Left hindlimb (tissue), 1 donor: ENCODE data around the gene SNX14.
"Not testable (repeated sequence)": the region's sequence is repeated elsewhere in the genome, so short reads cannot be mapped to it uniquely, and the experiment has no call there.

Experiments
- DNase-seq: peaks from one replicate; pipeline ENCODE4 v3.0.0-alpha.2; 2018

The SNX14 gene

DNA sequence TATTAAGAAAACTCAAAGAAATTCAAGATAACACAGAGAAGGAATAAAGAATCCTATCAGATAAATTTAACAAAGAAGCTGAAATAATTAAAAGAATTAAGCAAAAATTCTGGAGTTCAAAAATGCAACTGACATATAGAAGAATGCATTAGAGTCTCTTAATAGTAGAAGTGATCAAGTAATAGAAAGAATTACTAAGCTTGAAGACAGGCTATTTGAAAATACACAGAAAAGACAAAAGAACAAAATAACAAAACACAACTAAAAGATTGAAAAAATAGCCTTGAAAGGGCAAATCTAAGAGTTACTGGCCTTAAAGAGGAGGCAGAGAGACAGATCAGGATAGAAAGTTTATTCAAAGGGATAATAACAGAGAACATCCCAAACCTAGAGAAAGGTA is 12.1 kb downstream of the SNX14 start:
- no peak for DNase-seq

- no peak for DNase-seq
Measured at GRCh38 chr6:85580878-85581267, 12.8 kb downstream of the SNX14 start.

- no peak for DNase-seq
Measured at GRCh38 chr6:85580118-85580877, 13.4 kb downstream of the SNX14 start.

- DNase-seq = no peak
Measured at GRCh38 chr6:85579581-85579980, 14.1 kb downstream of the SNX14 start.

DNA sequence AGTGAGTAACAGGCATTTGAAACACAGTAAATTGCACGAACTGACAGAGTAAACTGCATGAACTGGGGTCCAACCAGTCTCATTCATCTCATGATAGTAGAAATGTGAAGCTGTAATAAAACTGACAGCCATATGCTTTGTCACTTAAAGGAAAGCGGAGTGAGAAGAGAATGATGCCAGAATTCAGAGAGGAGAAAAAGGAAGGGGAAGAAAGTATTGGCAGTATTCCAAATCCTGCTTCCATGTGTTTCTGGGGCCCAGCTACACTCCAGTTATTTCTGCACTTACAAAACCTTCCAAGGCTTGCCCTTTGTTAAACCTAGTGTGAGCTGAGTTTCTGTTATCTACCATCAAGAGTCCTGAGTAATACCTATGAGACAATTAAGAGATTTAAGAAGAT is 17.2 kb downstream of the SNX14 start:
- no peak for DNase-seq

DNA sequence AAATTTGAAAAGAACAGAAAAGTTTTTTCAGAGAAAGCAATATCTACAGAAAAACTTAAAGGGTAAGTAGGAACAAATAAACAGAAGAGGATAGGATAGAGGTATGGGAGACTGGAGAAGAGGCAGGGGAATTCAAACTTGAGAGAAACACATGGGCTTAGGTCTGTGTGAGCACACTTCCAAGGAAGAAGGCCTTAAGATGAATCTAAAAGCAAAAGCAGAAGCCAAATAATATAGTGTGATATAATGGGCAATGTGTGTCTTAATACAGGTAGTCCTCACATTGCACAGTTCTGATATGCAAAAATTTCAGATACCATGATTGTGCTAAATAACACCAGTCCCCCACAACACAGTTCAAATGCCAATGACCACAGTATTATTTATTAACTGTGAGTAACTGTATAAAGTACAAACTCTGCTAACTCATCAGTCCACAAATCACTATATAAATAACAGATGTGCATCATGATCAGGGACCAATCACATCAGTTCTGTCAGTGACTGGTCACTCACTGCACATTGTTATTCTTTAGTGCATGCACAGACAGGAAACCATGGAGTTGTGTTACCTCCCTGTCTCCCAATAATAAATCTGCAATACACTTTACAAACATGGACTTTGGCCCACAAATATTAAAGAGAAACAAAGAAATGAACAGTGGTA is 18.6 kb downstream of the SNX14 start:
- DNase-seq = no peak

GRCh38 chr6:85569323-85569722 is 24.3 kb downstream of the SNX14 start:
- no peak for DNase-seq

DNA sequence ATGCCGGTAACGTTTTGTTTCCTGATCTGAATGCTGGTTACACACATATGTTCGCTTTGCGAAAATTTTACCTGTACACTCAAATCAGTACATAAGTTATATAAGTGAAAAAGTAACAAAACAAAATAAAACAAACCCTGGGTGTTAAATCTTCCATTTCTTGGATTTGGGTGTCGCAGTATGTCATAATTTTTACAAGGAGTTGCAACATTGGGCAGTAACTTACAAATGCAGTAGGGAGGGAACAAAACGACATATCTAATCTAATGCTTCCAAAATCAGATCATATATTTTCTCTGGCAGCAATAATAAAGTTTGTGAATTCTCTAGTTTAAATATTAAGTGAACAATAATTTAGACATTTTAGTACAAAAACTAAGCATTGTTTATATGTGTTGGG is 25.2 kb downstream of the SNX14 start:
- DNase-seq = no peak

DNA sequence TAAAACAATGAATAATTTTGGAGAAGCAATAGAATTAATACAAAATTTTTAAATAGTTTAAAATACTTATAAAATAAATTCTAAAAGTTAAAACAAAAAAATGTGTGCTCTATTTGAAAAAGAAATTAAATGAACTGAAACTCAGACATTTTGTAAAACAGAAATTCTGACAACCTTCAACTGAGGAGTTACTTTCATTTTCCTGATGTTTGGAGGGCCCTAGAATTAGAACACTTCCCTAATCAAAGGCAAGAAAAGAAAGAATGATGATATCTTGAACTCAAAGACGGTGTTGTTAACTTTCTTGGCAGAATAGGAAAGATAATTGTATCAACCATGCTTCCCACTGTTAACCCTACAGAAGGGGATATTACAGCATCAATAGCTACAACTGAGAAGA is 27.9 kb downstream of the SNX14 start:
- no peak for DNase-seq

- DNase-seq = not testable (repeated sequence)
Measured at GRCh38 chr6:85564223-85564622, 29.4 kb downstream of the SNX14 start.

DNA sequence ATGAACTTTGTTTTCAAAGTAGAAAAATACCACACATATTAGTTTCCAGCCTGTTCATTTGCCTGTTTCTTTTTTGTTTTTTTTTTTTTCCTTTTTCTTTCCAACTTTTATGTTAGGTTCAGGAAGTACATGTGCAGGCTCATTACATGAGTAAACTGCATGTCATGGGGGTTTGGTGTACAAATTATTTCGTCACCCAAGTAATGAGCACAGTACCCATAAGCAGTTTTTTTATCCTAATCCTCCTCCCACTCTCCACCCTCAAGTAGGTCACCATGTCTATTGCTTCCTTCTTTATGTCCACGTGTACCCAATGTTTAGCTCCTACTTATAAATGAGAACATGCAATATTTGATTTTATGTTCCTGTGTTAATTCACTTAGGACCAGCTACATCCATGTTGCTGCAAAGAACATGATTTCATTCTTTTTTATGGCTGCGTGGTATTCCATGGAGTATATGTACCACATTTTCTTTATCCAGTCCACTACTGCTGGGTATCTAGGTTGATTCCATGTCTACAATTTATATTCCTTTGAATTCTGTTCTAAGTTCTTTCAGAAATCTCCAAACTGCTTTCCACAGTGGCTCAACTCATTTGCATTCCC is 31.8 kb downstream of the SNX14 start:
- no peak for DNase-seq

GRCh38 chr6:85556992-85557668 is 36.5 kb downstream of the SNX14 start:
- DNase-seq = no peak

- no peak for DNase-seq
Measured at GRCh38 chr6:85552652-85553051, 41.0 kb downstream of the SNX14 start.

DNA sequence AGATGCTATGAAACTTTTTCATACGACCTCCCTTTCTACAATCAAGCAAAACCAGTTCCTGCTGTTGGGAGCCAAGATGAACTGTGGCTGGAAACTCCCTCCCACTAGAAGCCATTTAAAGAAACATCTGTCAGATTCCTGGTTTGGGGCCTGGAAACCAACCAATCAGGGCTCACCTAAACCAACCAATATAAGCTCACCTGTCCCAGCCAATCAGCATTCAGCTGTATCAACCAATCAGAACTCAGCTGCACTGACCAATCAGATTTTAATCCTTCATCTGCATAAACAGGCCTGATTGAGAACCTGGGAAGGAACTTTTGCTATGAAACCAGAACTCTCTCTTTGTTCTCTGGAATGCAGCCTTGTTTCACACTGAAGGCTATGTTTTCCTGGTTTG is 42.4 kb downstream of the SNX14 start:
- DNase-seq = no peak

- DNase-seq = no peak
Measured at GRCh38 chr6:85547719-85548118, 45.9 kb downstream of the SNX14 start.

GRCh38 chr6:85544776-85545175 is 48.9 kb downstream of the SNX14 start:
- DNase-seq = no peak

DNA sequence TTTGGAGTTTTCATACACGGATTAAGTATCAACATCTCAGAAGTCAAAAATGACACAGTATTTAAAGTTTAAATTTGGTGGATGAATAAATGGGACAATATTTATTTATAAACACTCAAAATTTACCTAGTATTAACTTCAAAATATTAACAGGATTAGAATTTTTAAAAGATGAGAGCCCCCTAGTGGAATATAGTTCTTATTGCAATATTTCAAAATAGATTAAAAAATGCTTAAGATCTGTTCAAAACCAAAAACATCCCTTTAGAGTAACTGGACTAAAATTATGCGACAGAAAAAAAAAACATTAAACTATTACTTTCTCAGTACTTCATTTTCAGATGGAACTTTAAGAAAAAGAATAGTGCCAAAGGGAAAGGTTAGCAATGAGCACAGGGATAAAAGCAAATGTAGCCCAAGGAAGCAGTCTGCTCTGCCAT is 56.6 kb downstream of the SNX14 start:
- no peak for DNase-seq

GRCh38 chr6:85524281-85524680 is 69.4 kb downstream of the SNX14 start:
- not testable (repeated sequence) for DNase-seq

DNA sequence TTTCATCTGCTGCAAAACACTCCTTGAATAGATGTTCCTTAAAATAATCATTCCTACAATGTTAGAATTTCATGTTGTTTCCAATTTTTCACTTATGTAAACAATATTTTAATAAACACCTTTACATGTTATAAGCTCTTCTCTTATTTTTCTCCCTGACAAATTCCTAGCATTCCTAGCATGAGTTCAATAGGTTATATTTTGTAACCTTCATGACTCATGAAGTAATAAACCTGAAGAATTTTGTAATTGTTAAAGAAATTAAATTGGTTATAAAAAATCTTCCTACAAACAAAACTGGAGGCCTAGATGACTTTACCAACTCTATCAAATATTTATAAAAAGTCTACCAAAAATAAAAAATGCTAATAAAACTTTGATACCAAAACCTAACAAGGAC is 77.5 kb downstream of the SNX14 start:
- DNase-seq = no peak

GRCh38 chr6:85506441-85507093 is 87.1 kb downstream of the SNX14 start:
- no peak for DNase-seq

DNA sequence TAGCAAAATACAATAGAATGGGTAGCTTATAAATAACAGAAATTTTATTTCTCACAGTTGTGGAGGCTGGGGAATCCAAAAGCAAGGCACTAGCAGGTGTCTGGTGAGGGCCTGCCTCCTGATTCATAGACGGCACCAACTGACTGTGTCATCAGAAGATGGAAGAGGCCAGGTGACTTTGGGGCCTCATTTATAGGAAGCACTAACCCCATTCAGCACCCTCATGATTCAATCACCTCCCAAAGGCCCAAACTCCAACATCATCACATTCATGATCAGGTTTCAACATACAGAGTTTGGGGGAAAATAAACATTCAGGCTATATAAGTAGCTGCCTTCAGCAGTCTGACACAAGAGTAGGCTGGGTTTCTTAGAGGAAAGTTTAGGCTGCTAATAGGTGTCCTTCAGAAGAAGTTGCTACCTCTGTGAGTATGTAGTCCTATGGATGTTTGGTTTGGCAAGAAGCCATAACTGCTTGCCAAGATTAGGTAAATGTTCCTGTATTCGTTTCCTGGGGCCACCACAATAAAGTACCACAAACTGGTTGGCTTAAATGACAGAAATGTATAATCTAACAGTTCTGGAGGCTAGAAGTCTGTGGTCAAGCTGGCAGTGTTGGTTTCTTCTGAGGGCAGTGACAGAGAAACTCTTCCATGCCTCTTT is 94.9 kb downstream of the SNX14 start:
- no peak for DNase-seq

- DNase-seq = no peak
Measured at GRCh38 chr6:85496856-85497255, 96.8 kb downstream of the SNX14 start.
